NCI-H345 (cell line): Measurements from ENCODE around the gene NPDC1.
A peak's percentile ranks its signal among the peaks of the same experiment; 100 is the strongest.
"Not testable (repeated sequence)": the region's sequence is repeated elsewhere in the genome, so short reads cannot be mapped to it uniquely, and the experiment has no call there.

Experiments used
- DNase-seq: peaks from one replicate; lab custom pipeline; 2025; lab: John Stamatoyannopoulos, UW

NPDC1 gene

GRCh38 chr9:137040568-137040967, 5.4 kb downstream of the NPDC1 start:
- no peak for DNase-seq

- no peak for DNase-seq
Measured at GRCh38 chr9:137039611-137040366, 6.2 kb downstream of the NPDC1 start.

- no peak for DNase-seq
Measured at GRCh38 chr9:137038916-137039315, 7.1 kb downstream of the NPDC1 start.

- no peak for DNase-seq
Measured at GRCh38 chr9:137037483-137037882, 8.5 kb downstream of the NPDC1 start.

GRCh38 chr9:137037035-137037434, 8.9 kb downstream of the NPDC1 start:
- no peak for DNase-seq

- DNase-seq = no peak
Measured at GRCh38 chr9:137035937-137036336, 10.0 kb downstream of the NPDC1 start.

- no peak for DNase-seq
Measured at GRCh38 chr9:137035507-137035834, 10.5 kb downstream of the NPDC1 start.

GRCh38 chr9:137034709-137035506, 11.1 kb downstream of the NPDC1 start:
- peak; percentile 91 for DNase-seq

GRCh38 chr9:137034039-137034708, 11.8 kb downstream of the NPDC1 start:
- DNase-seq = no peak

- not testable (repeated sequence) for DNase-seq
Measured at GRCh38 chr9:137033481-137033880, 12.5 kb downstream of the NPDC1 start.

GRCh38 chr9:137032858-137033257, 13.1 kb downstream of the NPDC1 start:
- DNase-seq = no peak

GRCh38 chr9:137031904-137032640, 13.9 kb downstream of the NPDC1 start, which contains the start of gene FUT7:
Gene FUT7, minus strand, starts transcription at chr9:137032088. Its CDS starts 97 bp downstream, at chr9:137031991.
- DNase-seq = no peak

GRCh38 chr9:137030538-137031527, 15.1 kb downstream of the NPDC1 start:
- no peak for DNase-seq

GRCh38 chr9:137030006-137030405, 16.0 kb downstream of the NPDC1 start:
- no peak for DNase-seq

- peak; percentile 55 for DNase-seq
Measured at GRCh38 chr9:137029058-137029936, 16.7 kb downstream of the NPDC1 start.

GRCh38 chr9:137028263-137029057, 17.5 kb downstream of the NPDC1 start:
- peak; percentile 75 for DNase-seq

- no peak for DNase-seq
Measured at GRCh38 chr9:137027369-137028262, 18.4 kb downstream of the NPDC1 start, which contains the start of gene ABCA2. Gene ABCA2, minus strand, starts transcription at chr9:137028237. Its CDS starts 97 bp downstream, at chr9:137028140.

- peak; percentile 37 for DNase-seq
Measured at GRCh38 chr9:137026828-137027227, 19.1 kb downstream of the NPDC1 start.
